ENCODE data around the gene VIPAS39. TPM values are rescaled to one million over a fixed set of nuclear protein-coding genes. Genes with fewer than 3 reads are reported as not detected.

VIPAS39 gene
- total and polyA plus RNA-seq, 9 of the 15 experiments (the other 6 are each of a cell fraction or from before 2014, with no cell fraction given) = 5.7 to 25.6 (median 9.9) TPM

DNA sequence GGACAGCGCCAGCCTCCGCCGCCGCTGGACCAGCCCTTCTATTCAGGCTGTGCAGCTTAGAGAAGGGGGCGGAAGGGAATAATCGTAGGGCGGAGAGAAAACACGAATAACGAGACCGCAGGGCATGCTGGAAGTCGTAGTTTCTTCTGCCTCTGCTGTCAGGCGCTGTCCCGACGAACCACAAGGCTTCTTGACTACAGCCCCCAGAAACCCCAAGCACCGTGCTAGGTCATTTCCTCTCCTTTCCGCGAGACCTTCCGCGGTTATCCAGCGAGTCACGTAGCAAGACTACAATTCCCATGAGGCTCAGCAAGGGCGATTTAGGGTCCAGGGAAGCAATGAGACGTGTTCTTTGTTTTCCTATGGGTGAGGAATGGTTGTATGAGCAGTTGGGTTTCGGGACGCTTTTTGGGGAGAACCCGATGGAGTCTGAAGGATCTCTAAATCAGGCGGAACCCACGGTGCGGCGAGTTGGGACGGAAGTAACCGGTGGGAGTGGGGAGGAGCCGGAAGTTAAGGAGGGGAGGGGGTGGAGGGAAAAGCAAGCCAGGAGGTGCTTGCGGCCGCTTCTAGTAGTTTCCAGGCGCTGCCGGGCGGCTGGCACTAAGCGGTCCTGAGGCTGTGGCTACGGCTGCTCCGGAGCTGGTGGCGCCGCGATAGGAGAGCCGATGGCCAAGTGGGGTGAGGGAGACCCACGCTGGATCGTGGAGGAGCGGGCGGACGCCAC, at the start of gene VIPAS39, which contains the start of gene AHSA1 (continued):
- TF ChIP-seq ZNF740 (CRISPR knock-in tag; IDR thresholded peaks at IDR 0.05) (peak; percentile 57; the same call in 1 of the 2 replicates), ZNF740 (tag; IDR thresholded peaks at IDR 0.05) (no peak), KLF6 (CRISPR knock-in tag; IDR thresholded peaks at IDR 0.05; ENCODE audit: borderline replicate concordance) (no peak), SIRT6 (IDR thresholded peaks at IDR 0.05; ENCODE audit: low read depth, low read length) (no peak), PML (IDR thresholded peaks at IDR 0.05; ENCODE audit: low read length) (no peak), XRCC5 (IDR thresholded peaks at IDR 0.05; ENCODE audit: low read depth, low read length) (no peak), FOXM1 (IDR thresholded peaks at IDR 0.05; ENCODE audit: low read depth) (no peak), FOXM1 (CRISPR knock-in tag; IDR thresholded peaks at IDR 0.05; ENCODE audit: low read depth) (no peak), ZNF764 (CRISPR knock-in tag; IDR thresholded peaks at IDR 0.05; ENCODE audit: low read depth) (no peak), RB1 (IDR thresholded peaks at IDR 0.05; ENCODE audit: low read depth) (0 out of 2 replicates have a peak, but pooled peaks have one; percentile 6), TSC22D4 (tag; IDR thresholded peaks at IDR 0.05) (no peak), MECOM (CRISPR knock-in tag; IDR thresholded peaks at IDR 0.05) (no peak), NFE2 (IDR thresholded peaks at IDR 0.05; ENCODE audit: low read depth) (peak; percentile 13; the same call in 1 of the 2 replicates)
- TF ChIP-seq, protein P1, sequence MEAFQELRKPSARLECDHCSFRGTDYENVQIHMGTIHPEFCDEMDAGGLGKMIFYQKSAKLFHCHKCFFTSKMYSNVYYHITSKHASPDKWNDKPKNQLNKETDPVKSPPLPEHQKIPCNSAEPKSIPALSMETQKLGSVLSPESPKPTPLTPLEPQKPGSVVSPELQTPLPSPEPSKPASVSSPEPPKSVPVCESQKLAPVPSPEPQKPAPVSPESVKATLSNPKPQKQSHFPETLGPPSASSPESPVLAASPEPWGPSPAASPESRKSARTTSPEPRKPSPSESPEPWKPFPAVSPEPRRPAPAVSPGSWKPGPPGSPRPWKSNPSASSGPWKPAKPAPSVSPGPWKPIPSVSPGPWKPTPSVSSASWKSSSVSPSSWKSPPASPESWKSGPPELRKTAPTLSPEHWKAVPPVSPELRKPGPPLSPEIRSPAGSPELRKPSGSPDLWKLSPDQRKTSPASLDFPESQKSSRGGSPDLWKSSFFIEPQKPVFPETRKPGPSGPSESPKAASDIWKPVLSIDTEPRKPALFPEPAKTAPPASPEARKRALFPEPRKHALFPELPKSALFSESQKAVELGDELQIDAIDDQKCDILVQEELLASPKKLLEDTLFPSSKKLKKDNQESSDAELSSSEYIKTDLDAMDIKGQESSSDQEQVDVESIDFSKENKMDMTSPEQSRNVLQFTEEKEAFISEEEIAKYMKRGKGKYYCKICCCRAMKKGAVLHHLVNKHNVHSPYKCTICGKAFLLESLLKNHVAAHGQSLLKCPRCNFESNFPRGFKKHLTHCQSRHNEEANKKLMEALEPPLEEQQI (IDR thresholded peaks at IDR 0.05) = no peak
- TF ChIP-seq, protein P2, sequence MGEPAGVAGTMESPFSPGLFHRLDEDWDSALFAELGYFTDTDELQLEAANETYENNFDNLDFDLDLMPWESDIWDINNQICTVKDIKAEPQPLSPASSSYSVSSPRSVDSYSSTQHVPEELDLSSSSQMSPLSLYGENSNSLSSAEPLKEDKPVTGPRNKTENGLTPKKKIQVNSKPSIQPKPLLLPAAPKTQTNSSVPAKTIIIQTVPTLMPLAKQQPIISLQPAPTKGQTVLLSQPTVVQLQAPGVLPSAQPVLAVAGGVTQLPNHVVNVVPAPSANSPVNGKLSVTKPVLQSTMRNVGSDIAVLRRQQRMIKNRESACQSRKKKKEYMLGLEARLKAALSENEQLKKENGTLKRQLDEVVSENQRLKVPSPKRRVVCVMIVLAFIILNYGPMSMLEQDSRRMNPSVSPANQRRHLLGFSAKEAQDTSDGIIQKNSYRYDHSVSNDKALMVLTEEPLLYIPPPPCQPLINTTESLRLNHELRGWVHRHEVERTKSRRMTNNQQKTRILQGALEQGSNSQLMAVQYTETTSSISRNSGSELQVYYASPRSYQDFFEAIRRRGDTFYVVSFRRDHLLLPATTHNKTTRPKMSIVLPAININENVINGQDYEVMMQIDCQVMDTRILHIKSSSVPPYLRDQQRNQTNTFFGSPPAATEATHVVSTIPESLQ (CRISPR knock-in tag; IDR thresholded peaks at IDR 0.05) = no peak
- TF ChIP-seq, protein P3, sequence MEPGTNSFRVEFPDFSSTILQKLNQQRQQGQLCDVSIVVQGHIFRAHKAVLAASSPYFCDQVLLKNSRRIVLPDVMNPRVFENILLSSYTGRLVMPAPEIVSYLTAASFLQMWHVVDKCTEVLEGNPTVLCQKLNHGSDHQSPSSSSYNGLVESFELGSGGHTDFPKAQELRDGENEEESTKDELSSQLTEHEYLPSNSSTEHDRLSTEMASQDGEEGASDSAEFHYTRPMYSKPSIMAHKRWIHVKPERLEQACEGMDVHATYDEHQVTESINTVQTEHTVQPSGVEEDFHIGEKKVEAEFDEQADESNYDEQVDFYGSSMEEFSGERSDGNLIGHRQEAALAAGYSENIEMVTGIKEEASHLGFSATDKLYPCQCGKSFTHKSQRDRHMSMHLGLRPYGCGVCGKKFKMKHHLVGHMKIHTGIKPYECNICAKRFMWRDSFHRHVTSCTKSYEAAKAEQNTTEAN (CRISPR knock-in tag; IDR thresholded peaks at IDR 0.05) = 0 out of 2 replicates have a peak, but pooled peaks have one; percentile 45
